Parathyroid adenoma (tissue), 2 donors: ENCODE measurements around the gene ITGB7.
A peak's percentile ranks its signal among the peaks of the same experiment; 100 is the strongest.

ENCODE experiments used
- H2AFZ ChIP-seq: fragments of 300-600 bp; sonication (generic); one replicate; pipeline ENCODE4 v1.7.0; 2017; ENCODE audit warnings: antibody characterized with exemption, mild to moderate bottlenecking
- H3K27ac ChIP-seq: fragments of 300-600 bp; sonication (generic); one replicate; pipeline ENCODE4 v1.7.0; 2017
- H3K27me3 ChIP-seq: fragments of 300-600 bp; sonication (generic); one replicate; pipeline ENCODE4 v1.7.0; 2017; ENCODE audit warnings: low read length; ENCODE audit not compliant: control insufficient read depth, insufficient read depth
- H3K36me3 ChIP-seq: fragments of 300-600 bp; sonication (generic); one replicate; pipeline ENCODE4 v1.7.0; 2017; ENCODE audit warnings: low read length; ENCODE audit not compliant: control insufficient read depth, insufficient read depth
- H3K4me1 ChIP-seq: fragments of 300-600 bp; sonication (generic); one replicate; pipeline ENCODE4 v1.7.0; 2017; ENCODE audit warnings: control low read depth
- H3K4me2 ChIP-seq: fragments of 300-600 bp; sonication (generic); one replicate; pipeline ENCODE4 v1.7.0; 2017; ENCODE audit warnings: low read length
- H3K4me3 ChIP-seq: fragments of 300-600 bp; sonication (generic); one replicate; pipeline ENCODE4 v1.7.0; 2017; ENCODE audit warnings: low read depth, low read length
- H3K79me2 ChIP-seq: fragments of 300-600 bp; sonication (generic); one replicate; pipeline ENCODE4 v1.7.0; 2017; ENCODE audit warnings: control low read depth
- H3K9ac ChIP-seq: fragments of 300-600 bp; sonication (generic); one replicate; pipeline ENCODE4 v1.7.0; 2017; ENCODE audit warnings: mild to moderate bottlenecking
- H3K9me3 ChIP-seq: fragments of 300-600 bp; sonication (generic); one replicate; pipeline ENCODE4 v1.7.0; 2017; ENCODE audit warnings: low read length; ENCODE audit not compliant: control insufficient read depth
- CTCF ChIP-seq: fragments of 300-600 bp; sonication (generic); IDR thresholded peaks from one replicate; pipeline ENCODE4 v1.7.0; 2017; ENCODE audit warnings: antibody characterized with exemption, mild to moderate bottlenecking
- donor health status: primary hyperparathyroidism.

Gene ITGB7

GRCh38 chr12:53171725-53172329, 35.2 kb downstream of the ITGB7 start:
- Histone ChIP-seq H3K4me2 (no peak overlapping the region), H3K4me1 (peaks cover 34% of the 10 kb centered on the region), H2AFZ (peak overlapping the region; percentile 82), H3K79me2 (no peaks in the 10 kb centered on the region), H3K27ac (peak overlapping the region; percentile 54), H3K9ac (no peak overlapping the region), H3K36me3 (no peaks in the 10 kb centered on the region), H3K4me3 (no peak overlapping the region), H3K9me3 (no peaks in the 10 kb centered on the region), H3K27me3 (no peaks in the 10 kb centered on the region)
- TF ChIP-seq CTCF = no peak

- H3K9ac ChIP-seq = no peak overlapping the region
- H3K4me2 ChIP-seq = no peak overlapping the region
- H3K27me3 ChIP-seq = no peaks in the 10 kb centered on the region
- no peak for TF ChIP-seq CTCF
- H3K4me3 ChIP-seq = no peak overlapping the region
- no peaks in the 10 kb centered on the region for H3K79me2 ChIP-seq
- peaks cover 34% of the 10 kb centered on the region for H3K4me1 ChIP-seq
- peak overlapping the region; percentile 82 for H2AFZ ChIP-seq
- H3K9me3 ChIP-seq = no peaks in the 10 kb centered on the region
- H3K27ac ChIP-seq = peak overlapping the region; percentile 54
- H3K36me3 ChIP-seq = no peaks in the 10 kb centered on the region
These were observed 36.0 kb downstream of the ITGB7 start for GRCh38 chr12:53170876-53171724.

GRCh38 chr12:53170215-53170614, 36.8 kb downstream of the ITGB7 start:
- Histone ChIP-seq H3K27me3 (no peaks in the 10 kb centered on the region), H3K9me3 (no peaks in the 10 kb centered on the region), H3K9ac (no peak overlapping the region), H2AFZ (peak overlapping the region; percentile 79), H3K36me3 (no peaks in the 10 kb centered on the region), H3K4me1 (peaks cover 29% of the 10 kb centered on the region), H3K27ac (peak overlapping the region; percentile 53), H3K4me3 (no peak overlapping the region), H3K79me2 (no peaks in the 10 kb centered on the region), H3K4me2 (no peak overlapping the region)
- TF ChIP-seq CTCF = no peak

- no peak overlapping the region for H3K9ac ChIP-seq
- no peak for TF ChIP-seq CTCF
- peak overlapping the region; percentile 79 for H2AFZ ChIP-seq
These were observed 37.4 kb downstream of the ITGB7 start for GRCh38 chr12:53169644-53170043.

More at GRCh38 chr12:53169644-53170043, 37.4 kb downstream of the ITGB7 start:
- H3K79me2 ChIP-seq = no peaks in the 10 kb centered on the region
- H3K4me1 ChIP-seq = peaks cover 26% of the 10 kb centered on the region
- H3K4me3 ChIP-seq = no peak overlapping the region
- no peaks in the 10 kb centered on the region for H3K36me3 ChIP-seq
- no peaks in the 10 kb centered on the region for H3K27me3 ChIP-seq
- peak overlapping the region; percentile 53 for H3K27ac ChIP-seq
- H3K4me2 ChIP-seq = no peak overlapping the region
- H3K9me3 ChIP-seq = no peaks in the 10 kb centered on the region
